ENCODE results near the gene TMEM229A.
"Not testable (repeated sequence)": the region's sequence is repeated elsewhere in the genome, so short reads cannot be mapped to it uniquely, and the experiment has no call there.

Gene TMEM229A

DNA sequence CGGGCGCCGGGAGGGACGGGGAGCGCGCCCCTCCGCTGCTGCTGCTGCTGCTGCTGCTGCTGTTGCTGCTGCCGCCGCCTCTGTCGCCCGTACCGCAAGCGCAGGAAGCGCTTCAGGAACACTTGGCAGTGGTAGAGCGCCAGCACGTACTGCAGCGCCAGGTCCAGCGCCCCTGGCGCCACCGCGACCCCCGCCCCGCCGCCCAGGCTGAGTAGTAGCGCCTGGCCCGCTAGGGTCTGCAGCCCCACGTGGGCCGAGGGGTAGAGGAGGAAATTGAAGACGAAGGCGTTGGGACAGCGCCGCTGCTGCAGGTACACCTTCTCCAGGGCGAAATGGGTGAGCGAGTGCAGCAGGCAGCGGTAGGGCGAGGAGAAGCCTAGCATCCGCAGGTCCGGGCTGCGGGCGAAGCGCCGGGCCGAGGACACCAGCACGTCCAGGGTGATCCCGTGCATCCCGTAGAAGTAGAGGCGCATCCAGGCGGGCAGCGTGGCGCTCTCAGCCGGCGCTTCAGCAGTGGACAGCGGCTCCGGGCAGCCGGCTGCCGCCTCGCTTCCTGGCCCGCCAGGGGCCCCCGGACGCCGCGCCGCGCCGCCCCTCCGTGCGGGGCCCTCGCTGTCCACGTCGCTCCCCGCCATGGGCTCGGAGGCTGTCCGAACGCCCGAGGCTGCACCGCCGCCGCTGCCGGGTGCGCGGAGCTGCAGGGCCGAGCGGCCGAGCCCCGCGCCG, at the start of gene TMEM229A:
Gene TMEM229A, minus strand, starts transcription at position 699 of the 726 bp plus-strand sequence. Its CDS starts 64 bp downstream, at position 635.
- no peak for DNase-seq

DNA sequence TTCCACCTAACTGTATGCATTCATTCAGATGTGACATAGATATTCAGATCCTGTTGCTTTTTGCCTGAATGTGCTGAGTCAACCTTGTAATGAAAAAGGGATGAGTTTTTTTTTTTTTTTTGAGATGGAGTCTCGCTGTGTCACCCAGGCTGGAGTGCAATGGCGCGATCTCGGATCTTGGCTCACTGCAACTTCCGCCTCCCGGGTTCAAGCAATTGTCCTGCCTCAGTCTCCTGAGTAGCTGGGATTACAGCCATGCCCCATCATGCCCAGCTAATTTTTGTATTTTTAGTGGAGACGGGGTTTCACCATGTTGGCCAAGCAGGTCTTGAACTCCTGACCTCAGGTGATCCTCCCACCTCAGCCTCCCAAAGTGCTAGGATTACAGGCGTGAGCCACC, 49.4 kb upstream of the TMEM229A start:
- not testable (repeated sequence) for DNase-seq

DNA sequence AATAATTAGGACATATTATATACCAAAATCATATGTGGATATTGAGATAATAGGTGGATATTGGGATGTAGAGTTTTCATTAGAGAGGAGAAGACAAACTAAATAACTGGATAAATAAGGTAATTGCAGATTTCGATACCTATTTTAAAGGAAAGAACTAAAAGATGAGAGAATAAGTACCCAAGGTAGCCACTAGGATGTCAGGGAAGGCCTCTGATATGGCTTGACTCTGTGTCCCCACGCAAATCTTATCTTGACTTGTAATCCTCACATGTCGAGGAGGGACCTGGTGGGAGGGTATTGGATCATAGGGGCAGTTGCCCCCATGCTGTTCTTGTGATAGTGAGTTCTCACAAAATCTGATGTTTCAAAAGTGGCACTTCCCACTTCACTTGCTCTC, 44.7 kb upstream of the TMEM229A start:
- no peak for DNase-seq

DNA sequence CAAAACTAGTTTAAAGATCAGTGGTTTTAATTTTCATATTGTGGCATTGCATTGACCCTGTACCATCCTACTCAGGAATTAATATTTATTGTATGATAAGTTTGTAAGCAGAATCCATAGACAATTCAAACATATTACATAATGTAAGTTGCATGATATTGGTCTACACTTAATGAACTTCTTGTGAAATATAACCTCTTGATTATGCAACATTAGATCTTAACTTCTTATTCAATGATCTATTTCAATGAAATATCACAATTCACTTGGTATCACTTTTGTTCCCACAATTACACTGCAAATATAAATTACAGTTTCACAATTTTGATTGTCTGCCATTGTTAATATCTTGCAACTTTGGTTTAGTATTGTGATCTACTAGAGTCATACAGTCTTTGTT, 44.0 kb upstream of the TMEM229A start:
- DNase-seq, result no peak

DNA sequence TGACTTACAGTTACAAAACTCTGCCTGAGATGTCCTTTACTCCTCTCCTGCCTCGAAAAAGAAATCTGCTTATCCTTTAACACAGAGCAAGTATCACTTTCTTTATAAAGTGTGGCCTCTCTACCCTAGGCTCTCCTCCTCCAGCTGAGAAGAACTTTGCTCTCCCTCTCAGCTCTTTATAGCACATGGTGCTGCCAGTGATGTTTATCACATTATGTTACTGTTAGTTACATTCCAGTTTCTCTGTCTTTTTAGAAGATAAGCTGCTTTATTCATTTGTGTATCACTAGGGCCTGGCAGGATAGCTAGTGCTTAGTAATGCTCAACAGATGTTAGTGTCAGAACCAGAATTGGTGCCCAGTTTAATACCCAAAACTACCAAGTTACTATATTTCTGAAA, 41.1 kb upstream of the TMEM229A start:
- no peak for DNase-seq

DNA sequence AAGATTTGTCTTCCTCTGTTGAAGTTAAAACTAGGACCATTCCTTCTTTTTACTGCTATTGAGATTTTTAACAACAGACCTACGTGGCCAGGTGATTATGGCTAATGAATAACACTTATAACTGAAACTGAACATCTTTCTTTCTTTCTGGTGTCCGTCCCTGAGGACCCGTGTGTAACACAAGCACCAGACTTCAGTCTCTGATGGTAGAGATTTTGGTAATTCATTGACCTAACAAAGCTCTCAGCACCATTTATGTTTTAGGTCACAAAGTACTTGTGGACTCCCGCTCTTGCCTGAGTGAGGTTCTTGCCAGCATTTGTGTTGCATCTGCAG, 40.4 kb upstream of the TMEM229A start:
- no peak for DNase-seq

DNA sequence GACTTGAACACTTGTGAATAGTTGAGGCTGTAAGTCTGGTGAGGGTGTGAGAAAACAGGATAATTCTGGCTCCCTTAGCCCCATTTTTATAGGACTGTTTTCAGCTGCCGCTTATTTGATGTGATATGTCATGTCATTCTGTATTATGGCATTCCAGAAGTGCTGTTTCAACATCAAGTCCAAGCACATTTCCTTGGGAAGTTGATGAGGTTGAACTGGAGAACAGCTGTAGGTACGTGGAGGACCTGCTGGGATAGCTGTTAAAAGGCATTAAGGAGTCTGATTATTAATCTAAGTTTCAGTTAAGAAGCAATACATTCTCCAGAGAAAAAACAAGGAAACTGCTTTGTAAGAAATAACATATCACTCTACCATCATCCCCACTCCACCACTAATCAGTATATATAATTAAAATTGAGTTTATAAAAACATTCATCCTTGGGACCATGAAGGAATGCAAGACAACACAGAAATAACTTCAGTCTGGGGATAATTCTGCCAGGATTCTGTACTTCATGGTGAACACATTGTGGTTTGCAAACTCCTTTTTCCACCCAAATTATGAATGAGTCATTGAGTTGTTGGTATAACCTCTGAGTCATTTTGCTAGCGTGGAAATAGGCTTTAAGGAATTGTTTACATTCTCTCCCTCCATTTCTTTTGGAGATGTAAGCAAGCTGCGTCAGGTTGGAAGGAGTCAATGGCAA, 39.9 kb upstream of the TMEM229A start:
- DNase-seq, result no peak

DNA sequence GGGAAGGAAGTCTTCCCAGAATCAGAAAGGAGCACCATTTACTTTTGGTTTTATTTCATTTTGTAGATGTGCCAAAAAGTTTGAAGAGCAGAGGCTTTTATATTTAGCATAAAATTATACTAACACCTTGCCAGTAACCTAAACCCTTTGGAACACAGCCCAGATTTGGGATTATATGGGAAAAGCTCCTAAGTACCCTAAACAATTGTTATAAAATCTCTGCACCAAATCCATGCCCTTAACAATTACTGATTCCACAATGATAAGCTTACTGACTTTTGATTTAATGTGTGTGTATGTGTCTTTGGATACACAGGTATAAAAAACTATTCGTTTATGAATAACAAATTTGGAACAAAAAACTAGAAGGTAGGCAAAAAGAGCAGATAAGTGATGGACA, 39.0 kb upstream of the TMEM229A start:
- DNase-seq, result no peak

DNA sequence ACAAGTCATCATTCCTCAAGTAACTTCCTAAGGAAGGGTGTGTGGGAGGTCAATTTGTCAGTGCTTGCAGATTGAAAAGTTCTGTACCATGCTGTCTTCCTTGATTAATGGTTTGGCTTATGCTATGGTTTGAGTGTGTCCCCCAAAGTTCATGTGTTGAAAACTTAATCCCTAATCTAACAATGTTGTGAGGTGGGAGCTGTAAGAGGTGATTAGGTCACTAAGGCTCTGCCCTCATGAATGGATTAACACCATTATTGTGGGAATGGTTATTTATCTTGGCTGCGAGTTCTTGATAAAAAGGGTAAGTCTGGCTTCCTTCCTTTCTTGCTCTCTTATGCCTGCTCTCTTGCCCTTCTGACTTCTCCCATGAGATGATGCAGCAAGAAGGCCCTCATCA, 29.3 kb upstream of the TMEM229A start:
- DNase-seq, result no peak

DNA sequence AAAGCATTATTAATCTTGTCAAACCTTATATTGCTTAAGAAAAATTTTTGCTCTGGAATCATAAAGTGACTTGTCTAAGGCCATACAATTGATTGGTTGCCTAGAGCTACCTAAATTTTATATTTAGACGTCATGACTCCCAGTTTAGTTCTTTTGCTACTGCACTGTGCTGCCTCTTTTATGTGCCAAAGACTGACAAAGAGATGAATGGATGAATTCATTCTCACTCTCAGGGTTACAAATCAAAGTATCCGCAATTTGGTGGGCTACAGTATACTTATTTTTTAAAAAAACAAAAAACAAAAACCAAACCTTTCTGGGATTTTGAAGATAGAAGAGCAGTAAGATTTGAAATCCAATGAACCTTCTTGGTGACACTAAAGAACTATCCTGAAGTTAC, 27.7 kb upstream of the TMEM229A start:
- no peak for DNase-seq

DNA sequence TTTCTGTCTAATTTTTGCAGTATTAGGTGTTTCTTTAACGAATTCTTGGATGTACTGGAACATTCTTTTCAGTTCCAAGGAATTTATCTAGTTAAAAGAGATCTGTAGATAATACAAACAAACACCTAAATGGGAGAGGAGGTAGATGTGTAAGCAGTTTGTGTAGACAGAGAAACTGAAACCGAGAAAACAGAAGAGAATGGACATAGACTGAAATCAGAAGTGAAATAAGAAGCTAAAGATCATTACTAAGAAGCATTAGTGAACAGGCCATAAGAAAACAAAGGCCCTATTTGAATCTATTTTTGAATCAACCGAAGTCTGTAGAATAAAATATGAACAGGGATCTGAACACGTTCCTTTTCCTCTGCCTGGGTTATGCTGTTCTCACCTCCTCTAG, 26.5 kb upstream of the TMEM229A start:
- DNase-seq, result no peak

DNA sequence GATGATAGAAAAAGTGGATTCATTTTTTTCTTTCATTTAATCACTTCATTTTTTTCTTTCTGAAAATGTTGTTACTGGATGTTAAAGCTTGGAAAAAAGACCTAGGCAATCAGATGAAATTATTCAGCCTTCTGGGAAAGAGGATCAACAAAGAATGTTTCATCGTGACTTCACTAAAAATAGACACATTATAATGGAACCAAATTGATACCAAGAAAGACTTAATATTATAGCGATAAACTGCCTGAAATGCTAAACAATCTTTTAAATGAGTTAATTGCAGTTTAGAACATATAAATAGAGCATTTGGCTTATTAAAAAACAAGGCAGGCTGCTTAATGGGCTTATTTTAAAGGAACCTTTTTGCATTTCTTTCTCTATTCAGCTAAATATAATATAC, 25.6 kb upstream of the TMEM229A start:
- DNase-seq, result no peak

DNA sequence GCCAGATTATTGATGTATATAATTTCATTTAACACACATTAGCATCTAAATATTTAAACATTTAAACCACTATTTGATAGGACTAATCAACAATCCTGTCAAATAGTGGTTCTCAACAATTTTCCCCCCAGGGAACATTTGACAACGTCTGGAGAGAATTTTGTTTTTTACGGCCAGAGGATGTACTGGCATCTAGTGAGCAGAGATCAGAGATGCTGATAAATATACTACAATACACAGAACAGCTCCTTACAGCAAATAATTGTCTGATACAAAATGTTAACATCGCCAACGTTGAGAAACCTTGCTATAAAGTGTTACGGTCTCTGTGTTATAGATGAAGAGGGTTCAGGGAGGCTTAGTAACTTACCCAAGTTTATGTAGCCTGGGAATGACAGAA, 25.0 kb upstream of the TMEM229A start:
- DNase-seq, result no peak

DNA sequence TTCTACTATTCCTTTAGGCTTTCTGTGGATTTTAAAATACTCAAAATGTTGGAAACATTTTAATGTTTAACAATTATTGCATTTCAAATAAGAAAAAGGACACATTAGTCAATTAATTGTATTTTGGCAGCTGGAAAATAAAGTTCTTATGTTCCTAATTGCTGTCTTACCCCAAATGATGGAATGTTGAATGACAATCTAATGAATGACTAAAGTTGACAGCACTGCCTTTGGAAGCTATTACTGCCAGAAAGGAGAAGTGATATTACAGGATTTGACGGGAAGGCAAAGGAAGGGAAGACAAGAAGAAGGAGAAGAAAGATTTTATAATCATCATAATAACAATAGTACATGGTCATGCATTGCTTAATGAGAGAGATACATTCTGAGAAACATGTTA, 23.4 kb upstream of the TMEM229A start:
- no peak for DNase-seq

DNA sequence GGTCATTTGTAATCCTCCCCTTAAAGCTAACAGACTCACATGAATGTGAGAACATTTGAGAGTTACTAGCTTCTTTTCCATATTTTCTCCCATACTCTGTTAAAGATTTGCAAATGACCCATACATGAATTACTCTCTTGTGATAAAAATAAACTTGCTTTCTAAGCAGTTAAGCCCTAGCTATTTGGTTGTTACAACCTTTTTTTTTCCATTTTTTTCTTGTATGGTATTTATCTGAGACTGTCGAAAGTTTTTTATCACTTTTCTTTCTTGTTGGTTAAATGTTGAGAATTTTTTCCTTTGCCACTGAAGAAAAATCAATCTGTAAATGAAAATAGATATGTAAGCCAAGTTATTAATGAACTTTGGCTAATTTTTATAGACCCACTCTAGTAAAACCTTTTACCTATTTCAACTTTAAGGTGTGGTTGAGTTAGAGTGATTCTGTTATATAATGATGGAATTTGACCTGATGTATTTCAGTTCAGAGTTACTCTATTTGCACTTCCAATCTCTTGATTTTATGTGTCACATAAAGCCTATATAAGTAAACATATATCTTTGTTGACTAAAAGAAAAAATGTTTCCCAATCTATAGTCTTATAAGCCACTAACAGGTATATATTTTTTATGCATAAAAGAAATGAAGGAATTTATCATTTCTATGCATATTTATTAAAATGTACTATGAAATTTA, 19.0 kb upstream of the TMEM229A start:
- no peak for DNase-seq

DNA sequence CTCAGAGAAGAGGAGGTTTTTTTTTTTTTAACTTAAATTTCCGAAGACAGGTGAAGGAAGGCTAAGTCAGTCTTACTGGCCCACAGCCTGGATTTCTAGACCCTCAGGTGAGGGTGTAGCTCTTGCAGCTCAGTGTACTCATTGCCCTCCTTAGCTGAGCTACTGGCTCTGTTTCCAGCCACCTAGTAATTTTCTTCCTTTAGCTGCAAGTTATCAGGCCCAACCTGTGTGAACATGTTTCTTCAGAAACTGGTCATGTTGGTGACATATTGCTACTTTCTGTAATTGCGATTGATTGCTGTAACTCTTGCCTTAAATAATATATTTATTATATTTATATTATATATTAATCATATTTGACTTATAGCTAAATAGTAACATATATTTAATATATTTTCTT, 10.0 kb upstream of the TMEM229A start:
- no peak for DNase-seq

DNA sequence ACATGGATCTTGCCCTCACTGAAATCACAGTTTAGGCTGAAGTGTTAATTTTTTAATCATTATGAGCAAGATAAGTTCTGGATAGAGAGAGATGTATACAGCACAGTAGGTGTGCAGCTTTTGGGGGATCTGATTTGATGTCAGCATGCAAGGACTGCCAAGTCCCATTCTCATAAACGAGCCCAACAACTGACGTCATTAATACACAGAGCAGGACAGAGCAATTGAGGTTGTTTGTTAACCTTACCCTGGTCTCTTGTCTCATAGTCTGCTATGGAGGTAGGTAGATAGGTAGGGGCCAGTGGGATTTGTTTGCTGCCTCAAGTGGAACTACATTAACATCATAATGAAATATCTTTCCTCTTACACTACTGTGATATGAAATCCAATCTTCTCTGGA, 8.6 kb upstream of the TMEM229A start:
- DNase-seq, result no peak

DNA sequence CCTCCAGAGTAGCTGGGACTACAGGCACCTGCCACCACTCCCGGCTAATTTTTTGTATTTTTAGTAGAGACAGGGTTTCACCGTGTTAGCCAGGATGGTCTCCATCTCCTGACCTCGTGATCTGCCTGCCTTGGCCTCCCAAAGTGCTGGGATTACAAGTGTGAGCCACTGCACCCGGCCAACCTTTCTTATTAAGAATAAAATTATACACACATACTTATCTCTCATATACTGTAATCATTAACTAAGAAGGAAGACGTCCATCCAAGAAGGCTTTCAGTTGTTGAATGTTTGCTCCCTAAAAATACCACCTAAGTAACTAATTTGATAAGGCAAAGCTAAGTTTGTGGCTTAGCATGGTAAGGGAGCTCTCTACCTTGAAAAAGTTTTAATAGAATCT, 5.0 kb upstream of the TMEM229A start:
- not testable (repeated sequence) for DNase-seq

DNA sequence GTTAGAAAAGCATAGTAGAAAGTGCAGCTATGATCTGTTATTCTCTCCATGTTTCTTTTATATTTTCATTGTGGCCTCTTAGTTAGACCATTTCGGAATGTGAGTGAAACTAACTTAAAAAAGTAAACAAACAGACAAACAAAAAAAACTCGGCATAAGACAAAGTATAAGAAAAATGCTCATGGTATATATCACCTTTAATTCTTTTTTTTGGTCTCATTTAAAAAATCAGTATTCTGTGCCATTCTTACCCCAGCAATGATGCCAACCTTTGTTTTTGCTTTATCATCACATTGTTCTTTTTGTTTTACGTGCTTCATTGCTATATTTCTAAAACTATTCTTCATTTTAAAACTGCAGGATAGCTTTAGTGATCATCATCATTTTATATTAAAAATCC, 2.8 kb upstream of the TMEM229A start:
- DNase-seq, result no peak

DNA sequence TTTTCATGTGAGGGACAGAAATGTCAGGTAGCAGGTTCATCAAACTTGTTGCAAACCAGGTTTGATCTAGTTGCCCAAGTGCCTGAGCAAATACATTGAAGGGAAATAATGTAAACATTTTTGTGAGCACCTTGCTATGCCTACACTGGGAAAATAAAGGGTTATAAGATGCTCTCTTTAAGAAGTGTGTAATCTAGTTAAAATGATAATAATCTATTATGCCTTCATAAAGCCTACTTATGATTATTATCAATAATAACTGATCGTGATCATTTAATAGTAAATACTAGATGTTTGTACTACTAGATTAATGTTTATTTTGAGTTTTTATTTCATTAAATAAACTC, 1.9 kb upstream of the TMEM229A start:
- no peak for DNase-seq

DNA sequence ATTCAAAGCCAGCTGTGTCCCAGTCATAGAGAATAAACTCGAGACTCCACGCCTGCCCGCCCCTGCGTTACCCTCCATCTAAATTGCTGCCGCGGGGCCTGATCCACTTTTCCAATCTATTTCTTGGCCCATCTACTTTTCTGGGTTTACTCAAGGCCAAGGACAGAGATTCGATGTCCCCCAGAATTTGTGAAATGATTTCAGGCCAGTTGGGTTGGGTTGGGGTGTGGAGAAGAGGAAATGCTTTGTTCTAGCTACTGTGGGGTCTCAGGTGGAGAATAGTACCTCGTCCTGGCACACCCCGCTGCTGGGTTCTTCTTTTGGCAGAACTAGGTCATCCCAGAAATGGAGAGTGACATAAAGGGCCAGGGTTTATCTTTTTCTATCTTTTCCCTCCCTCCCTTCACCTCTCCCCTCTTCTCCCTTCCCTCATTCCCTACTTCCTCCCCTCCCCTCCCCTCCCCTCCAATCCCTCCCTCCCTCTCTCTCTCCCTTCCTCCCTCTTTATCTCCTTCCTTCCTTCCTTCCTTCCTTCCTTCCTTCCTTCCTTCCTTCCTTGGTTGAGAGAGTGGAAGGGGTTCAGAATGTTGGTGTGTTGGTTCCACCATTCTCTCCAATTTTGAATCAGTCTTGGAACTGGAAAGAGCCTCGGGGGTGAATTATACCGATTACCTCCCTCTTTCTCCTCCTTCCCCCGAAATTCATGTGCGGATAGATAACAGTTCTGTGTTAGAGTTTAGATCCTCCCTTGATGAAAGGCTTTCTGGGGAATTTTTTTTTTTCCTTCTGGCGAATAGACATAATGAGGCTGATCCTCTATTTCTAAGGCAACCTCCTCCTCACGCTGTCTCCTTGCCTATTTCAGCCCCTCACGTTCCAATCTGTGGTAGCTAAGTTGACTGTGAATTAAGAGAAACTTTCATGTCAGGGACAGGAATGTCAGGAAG, 1.2 kb upstream of the TMEM229A start:
- no peak for DNase-seq

DNA sequence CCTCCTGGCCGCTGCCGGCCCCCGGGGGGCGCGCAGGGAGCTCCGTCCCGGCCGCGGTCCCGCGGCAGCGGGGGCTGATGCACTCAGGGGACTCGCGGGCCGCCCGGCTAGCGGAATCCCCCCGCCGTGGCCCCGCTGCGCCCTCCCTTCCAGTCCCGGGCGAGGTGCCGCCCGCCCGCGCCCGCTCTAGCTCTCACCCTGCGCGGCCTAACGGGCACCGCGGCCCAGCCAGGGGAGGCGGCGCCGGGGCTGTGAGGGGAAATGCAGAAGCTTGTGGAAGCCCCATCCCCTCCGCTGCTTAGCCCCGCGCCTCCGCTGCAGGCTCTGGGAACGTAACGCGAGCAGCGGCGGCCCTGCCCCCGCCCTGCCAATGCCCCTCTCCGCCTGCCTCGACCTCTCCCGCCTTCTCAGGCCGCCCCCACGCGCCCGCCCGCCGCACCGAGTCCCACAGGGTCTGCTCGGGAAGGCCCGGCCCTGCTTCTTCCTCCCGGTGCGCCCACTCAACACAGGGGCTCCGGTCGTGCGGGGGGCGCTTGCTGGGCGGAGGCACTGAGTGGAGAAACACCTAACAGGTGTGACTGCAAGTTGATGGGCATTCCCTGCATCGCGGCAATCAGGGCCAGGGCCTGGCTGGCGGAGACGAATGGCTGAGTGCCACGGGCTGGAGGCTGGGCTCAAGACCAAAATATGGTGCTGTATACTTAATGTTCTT, 384 bp upstream of the TMEM229A start:
- no peak for DNase-seq

DNA sequence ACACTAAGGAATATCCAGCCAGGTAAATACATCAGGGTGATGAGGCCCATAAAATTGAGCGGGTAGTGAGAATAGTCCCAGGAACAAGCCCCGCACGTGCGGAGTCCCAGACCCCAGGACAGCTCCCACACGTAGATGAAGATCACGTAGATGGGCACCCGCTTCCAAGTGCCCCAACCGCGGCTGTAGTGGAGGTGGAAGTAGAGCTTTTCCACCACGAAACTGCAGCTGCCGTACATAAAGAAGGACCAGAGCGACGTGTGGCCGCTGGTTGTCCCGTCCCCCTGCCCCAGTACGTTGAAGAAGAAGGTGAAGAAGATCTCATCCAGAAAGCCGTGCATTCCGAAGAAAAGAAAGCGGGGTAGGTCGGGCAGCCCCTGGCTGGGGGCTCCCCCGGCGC, 948 bp downstream of the TMEM229A start:
- no peak for DNase-seq

Data from CD4-positive, alpha-beta T cell treated with Interferon gamma for 1 hour (primary cell).